Measurements from ENCODE around the gene UGGT2.
A peak's percentile ranks its signal among the peaks of the same experiment; 100 is the strongest.
"Not testable (repeated sequence)": the region's sequence is repeated elsewhere in the genome, so short reads cannot be mapped to it uniquely, and the experiment has no call there.

UGGT2 gene

GRCh38 chr13:96068729-96069128, 15.5 kb upstream of the UGGT2 start:
- no peak for TF ChIP-seq EZH2phosphoT487 (IDR thresholded peaks at IDR 0.05; ENCODE audit: low read depth)
- no peak for TF ChIP-seq CTCF (IDR thresholded peaks at IDR 0.05; ENCODE audit: low read depth, low read length)
- H3K9ac ChIP-seq (ENCODE audit: low read length): no peak overlapping the region
- no peak overlapping the region for H3K4me3 ChIP-seq (ENCODE audit: low read length)
- H3K79me2 ChIP-seq (ENCODE audit: low read length): no peaks in the 10 kb centered on the region
- H3K9me3 ChIP-seq (ENCODE audit: insufficient read depth, low read length): no peaks in the 10 kb centered on the region
- H3K36me3 ChIP-seq (replicated peaks; ENCODE audit: low read depth, low read length): no peaks in the 10 kb centered on the region
- no peak overlapping the region for H3K4me2 ChIP-seq (ENCODE audit: low read length)
- peaks cover 10% of the 10 kb centered on the region for H3K4me1 ChIP-seq (ENCODE audit: low read length)
- no peak overlapping the region for H3K27ac ChIP-seq (ENCODE audit: low read length)
- H3K27me3 ChIP-seq (ENCODE audit: low read depth, low read length): peaks cover 3% of the 10 kb centered on the region; the same call in 1 of the 2 replicates
- H4K20me1 ChIP-seq (ENCODE audit: insufficient read depth, low read length): no peaks in the 10 kb centered on the region
- no peak overlapping the region for H2AFZ ChIP-seq (ENCODE audit: low read depth, low read length)

- H4K20me1 ChIP-seq (ENCODE audit: insufficient read depth, low read length): no peaks in the 10 kb centered on the region
Observed at GRCh38 chr13:96065849-96066248, 12.6 kb upstream of the UGGT2 start.

GRCh38 chr13:96052656-96053002, 572 bp downstream of the UGGT2 start:
- no peaks in the 10 kb centered on the region for H3K36me3 ChIP-seq (replicated peaks; ENCODE audit: low read depth, low read length)
- no peaks in the 10 kb centered on the region for H4K20me1 ChIP-seq (ENCODE audit: insufficient read depth, low read length)
- H2AFZ ChIP-seq (ENCODE audit: low read depth, low read length): peak overlapping the region; percentile 76
- H3K4me3 ChIP-seq (ENCODE audit: low read length): peak overlapping the region; percentile 85
- H3K4me1 ChIP-seq (ENCODE audit: low read length): peaks cover 11% of the 10 kb centered on the region; the same call in 1 of the 2 replicates
- H3K79me2 ChIP-seq (ENCODE audit: low read length): peaks cover 29% of the 10 kb centered on the region
- H3K9ac ChIP-seq (ENCODE audit: low read length): peak overlapping the region; percentile 85
- no peaks in the 10 kb centered on the region for H3K9me3 ChIP-seq (ENCODE audit: insufficient read depth, low read length)
- no peaks in the 10 kb centered on the region for H3K27me3 ChIP-seq (ENCODE audit: low read depth, low read length)
- peak overlapping the region; percentile 72 for H3K4me2 ChIP-seq (ENCODE audit: low read length)
- H3K27ac ChIP-seq (ENCODE audit: low read length): peak overlapping the region; percentile 39
- TF ChIP-seq CTCF (IDR thresholded peaks at IDR 0.05; ENCODE audit: low read depth, low read length): no peak
- TF ChIP-seq EZH2phosphoT487 (IDR thresholded peaks at IDR 0.05; ENCODE audit: low read depth): no peak

More at GRCh38 chr13:96065849-96066248, 12.6 kb upstream of the UGGT2 start:
- H3K9ac ChIP-seq (ENCODE audit: low read length): no peak overlapping the region
- H3K4me2 ChIP-seq (ENCODE audit: low read length): no peak overlapping the region
- H3K79me2 ChIP-seq (ENCODE audit: low read length): no peaks in the 10 kb centered on the region
- H3K4me1 ChIP-seq (ENCODE audit: low read length): peaks cover 7% of the 10 kb centered on the region
- no peak overlapping the region for H3K27ac ChIP-seq (ENCODE audit: low read length)
- peaks cover 7% of the 10 kb centered on the region for H3K27me3 ChIP-seq (ENCODE audit: low read depth, low read length)
- H3K4me3 ChIP-seq (ENCODE audit: low read length): no peak overlapping the region
- no peaks in the 10 kb centered on the region for H3K9me3 ChIP-seq (ENCODE audit: insufficient read depth, low read length)
- no peak overlapping the region for H2AFZ ChIP-seq (ENCODE audit: low read depth, low read length)
- 0 out of 2 replicates have a peak, but pooled peaks have one; percentile 5 for TF ChIP-seq CTCF (IDR thresholded peaks at IDR 0.05; ENCODE audit: low read depth, low read length)
- no peak for TF ChIP-seq EZH2phosphoT487 (IDR thresholded peaks at IDR 0.05; ENCODE audit: low read depth)
- no peaks in the 10 kb centered on the region for H3K36me3 ChIP-seq (replicated peaks; ENCODE audit: low read depth, low read length)

- peak overlapping the region; percentile 72 for H3K4me2 ChIP-seq (ENCODE audit: low read length)
- H3K27me3 ChIP-seq (ENCODE audit: low read depth, low read length); H3K27ac ChIP-seq (ENCODE audit: low read length); H4K20me1 ChIP-seq (ENCODE audit: insufficient read depth, low read length); H3K9ac ChIP-seq (ENCODE audit: low read length); H3K9me3 ChIP-seq (ENCODE audit: insufficient read depth, low read length); H3K36me3 ChIP-seq (replicated peaks; ENCODE audit: low read depth, low read length); H2AFZ ChIP-seq (ENCODE audit: low read depth, low read length): not testable (repeated sequence)
- H3K79me2 ChIP-seq (ENCODE audit: low read length): peaks cover 32% of the 10 kb centered on the region
- H3K4me3 ChIP-seq (ENCODE audit: low read length): peak overlapping the region; percentile 85; the same call in 1 of the 2 replicates
- H3K4me1 ChIP-seq (ENCODE audit: low read length): peaks cover 11% of the 10 kb centered on the region; the same call in 1 of the 2 replicates
Observed at GRCh38 chr13:96051946-96052345, 1.3 kb downstream of the UGGT2 start.

GRCh38 chr13:96051491-96051890, 1.7 kb downstream of the UGGT2 start:
- H3K27me3 ChIP-seq (ENCODE audit: low read depth, low read length); H3K9me3 ChIP-seq (ENCODE audit: insufficient read depth, low read length); H3K4me2 ChIP-seq (ENCODE audit: low read length): not testable (repeated sequence)

GRCh38 chr13:96050955-96051354, 2.2 kb downstream of the UGGT2 start:
- not testable (repeated sequence) for H3K9me3 ChIP-seq (ENCODE audit: insufficient read depth, low read length); H3K27me3 ChIP-seq (ENCODE audit: low read depth, low read length); H3K36me3 ChIP-seq (replicated peaks; ENCODE audit: low read depth, low read length); H2AFZ ChIP-seq (ENCODE audit: low read depth, low read length); H3K4me3 ChIP-seq (ENCODE audit: low read length); H4K20me1 ChIP-seq (ENCODE audit: insufficient read depth, low read length); H3K27ac ChIP-seq (ENCODE audit: low read length); H3K9ac ChIP-seq (ENCODE audit: low read length); H3K4me2 ChIP-seq (ENCODE audit: low read length)
- Histone ChIP-seq H3K79me2 (ENCODE audit: low read length) (peaks cover 42% of the 10 kb centered on the region), H3K4me1 (ENCODE audit: low read length) (peaks cover 11% of the 10 kb centered on the region; the same call in 1 of the 2 replicates)

More at GRCh38 chr13:96051491-96051890, 1.7 kb downstream of the UGGT2 start:
- peaks cover 11% of the 10 kb centered on the region; the same call in 1 of the 2 replicates for H3K4me1 ChIP-seq (ENCODE audit: low read length)
- H3K36me3 ChIP-seq (replicated peaks; ENCODE audit: low read depth, low read length); H2AFZ ChIP-seq (ENCODE audit: low read depth, low read length); H3K27ac ChIP-seq (ENCODE audit: low read length); H3K4me3 ChIP-seq (ENCODE audit: low read length); H3K9ac ChIP-seq (ENCODE audit: low read length); H4K20me1 ChIP-seq (ENCODE audit: insufficient read depth, low read length): not testable (repeated sequence)
- peaks cover 37% of the 10 kb centered on the region for H3K79me2 ChIP-seq (ENCODE audit: low read length)

GRCh38 chr13:96046449-96047126, 6.6 kb downstream of the UGGT2 start:
- not testable (repeated sequence) for H3K27me3 ChIP-seq (ENCODE audit: low read depth, low read length); H2AFZ ChIP-seq (ENCODE audit: low read depth, low read length); H3K9ac ChIP-seq (ENCODE audit: low read length); H4K20me1 ChIP-seq (ENCODE audit: insufficient read depth, low read length); H3K27ac ChIP-seq (ENCODE audit: low read length); H3K4me1 ChIP-seq (ENCODE audit: low read length); H3K4me3 ChIP-seq (ENCODE audit: low read length); H3K9me3 ChIP-seq (ENCODE audit: insufficient read depth, low read length); H3K36me3 ChIP-seq (replicated peaks; ENCODE audit: low read depth, low read length); H3K4me2 ChIP-seq (ENCODE audit: low read length)
- H3K79me2 ChIP-seq (ENCODE audit: low read length): peaks cover 69% of the 10 kb centered on the region
